Epithelial cell of proximal tubule (primary cell): ENCODE measurements around the gene ZNF672. TPM values are rescaled to one million over a fixed set of nuclear protein-coding genes. Genes with fewer than 3 reads are reported as not detected.

Experiments used
- DNase-seq: peaks from one replicate; pipeline ENCODE4 v3.0.0-alpha.2; 2011; ENCODE audit warnings: low read depth
- H3K4me3 ChIP-seq: 2 replicates; pipeline ENCODE4 v1.5.1; 2011; ENCODE audit warnings: low read depth, mild to moderate bottlenecking, low read length
- total RNA-seq: library from RNA; depleted of rRNA; stranded (reverse); fragments of >200 nt; gene quantifications from 2 replicates; pipeline ENCODE4 v1.2.3, GENCODE V29; 2015
- TF ChIP-seq, protein P1 (sequence below): conservative IDR thresholded peaks from 2 replicates; pipeline ENCODE4 v1.5.1; 2012; ENCODE audit warnings: low read depth, mild to moderate bottlenecking, low read length

The ZNF672 gene
- total RNA-seq, 1 donor from 2014 or later = 32.6 TPM

DNA sequence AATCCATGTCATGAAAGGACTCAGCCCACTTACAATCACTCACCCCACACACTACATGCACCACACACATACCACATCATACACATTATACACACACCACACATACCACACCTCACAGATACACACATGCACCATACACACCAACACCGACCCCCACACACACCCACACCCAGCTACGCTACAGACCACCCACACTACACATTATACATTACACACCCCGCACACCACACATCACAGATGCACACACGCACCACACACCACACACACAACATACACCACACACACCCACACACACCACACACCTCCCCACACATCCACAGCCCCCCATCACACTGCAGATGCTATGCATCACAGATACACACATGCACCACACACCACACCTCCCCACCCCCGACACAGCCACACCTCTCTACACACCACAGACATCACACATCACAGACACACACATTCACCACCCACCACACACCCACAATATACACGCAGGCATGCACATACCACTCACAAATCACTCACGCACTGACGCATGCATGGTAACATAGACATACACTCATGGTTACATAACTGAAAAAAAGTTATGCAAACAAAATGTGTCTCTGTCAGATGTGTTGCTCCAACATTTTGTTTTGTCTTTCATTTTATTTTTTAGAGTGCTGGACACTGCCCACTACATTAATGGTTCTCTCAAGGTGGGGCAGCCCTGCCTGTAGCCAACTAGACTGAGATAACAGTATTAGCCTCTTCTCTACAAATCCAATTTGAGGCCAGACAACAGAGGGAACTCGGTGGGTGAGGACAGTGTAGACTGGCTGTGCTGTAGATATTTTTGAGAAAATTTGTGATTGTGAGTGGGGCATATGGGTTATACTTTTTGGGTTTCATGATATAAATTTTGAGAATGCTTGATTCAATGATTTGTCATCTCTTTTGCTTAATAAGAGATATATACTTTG, 52.8 kb downstream of the ZNF672 start:
- TF ChIP-seq, protein P1, sequence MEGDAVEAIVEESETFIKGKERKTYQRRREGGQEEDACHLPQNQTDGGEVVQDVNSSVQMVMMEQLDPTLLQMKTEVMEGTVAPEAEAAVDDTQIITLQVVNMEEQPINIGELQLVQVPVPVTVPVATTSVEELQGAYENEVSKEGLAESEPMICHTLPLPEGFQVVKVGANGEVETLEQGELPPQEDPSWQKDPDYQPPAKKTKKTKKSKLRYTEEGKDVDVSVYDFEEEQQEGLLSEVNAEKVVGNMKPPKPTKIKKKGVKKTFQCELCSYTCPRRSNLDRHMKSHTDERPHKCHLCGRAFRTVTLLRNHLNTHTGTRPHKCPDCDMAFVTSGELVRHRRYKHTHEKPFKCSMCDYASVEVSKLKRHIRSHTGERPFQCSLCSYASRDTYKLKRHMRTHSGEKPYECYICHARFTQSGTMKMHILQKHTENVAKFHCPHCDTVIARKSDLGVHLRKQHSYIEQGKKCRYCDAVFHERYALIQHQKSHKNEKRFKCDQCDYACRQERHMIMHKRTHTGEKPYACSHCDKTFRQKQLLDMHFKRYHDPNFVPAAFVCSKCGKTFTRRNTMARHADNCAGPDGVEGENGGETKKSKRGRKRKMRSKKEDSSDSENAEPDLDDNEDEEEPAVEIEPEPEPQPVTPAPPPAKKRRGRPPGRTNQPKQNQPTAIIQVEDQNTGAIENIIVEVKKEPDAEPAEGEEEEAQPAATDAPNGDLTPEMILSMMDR = no peak
- DNase-seq = no peak
- no peak overlapping the region for H3K4me3 ChIP-seq

DNA sequence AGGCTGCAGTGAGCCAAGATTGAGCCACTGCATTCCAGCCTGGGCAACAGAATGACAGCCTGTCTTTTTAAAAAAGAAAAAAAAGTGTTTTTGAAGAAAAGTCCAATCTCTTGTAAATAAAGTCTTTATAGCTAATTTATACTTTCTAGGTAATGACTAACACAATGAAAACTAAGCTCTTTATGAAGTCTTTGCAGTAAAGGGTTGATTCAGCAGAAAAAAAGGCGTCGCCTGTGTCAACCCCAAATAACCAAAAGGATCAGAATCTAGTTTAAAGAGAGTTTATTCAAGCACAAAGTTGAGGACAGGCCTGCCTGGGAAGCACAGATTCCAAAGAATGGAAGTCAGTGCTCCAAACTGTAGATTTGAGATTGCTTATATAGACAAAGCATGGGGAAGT, 53.7 kb downstream of the ZNF672 start:
- no peak for DNase-seq
- H3K4me3 ChIP-seq = no peak overlapping the region
- TF ChIP-seq, protein P1 = no peak

DNA sequence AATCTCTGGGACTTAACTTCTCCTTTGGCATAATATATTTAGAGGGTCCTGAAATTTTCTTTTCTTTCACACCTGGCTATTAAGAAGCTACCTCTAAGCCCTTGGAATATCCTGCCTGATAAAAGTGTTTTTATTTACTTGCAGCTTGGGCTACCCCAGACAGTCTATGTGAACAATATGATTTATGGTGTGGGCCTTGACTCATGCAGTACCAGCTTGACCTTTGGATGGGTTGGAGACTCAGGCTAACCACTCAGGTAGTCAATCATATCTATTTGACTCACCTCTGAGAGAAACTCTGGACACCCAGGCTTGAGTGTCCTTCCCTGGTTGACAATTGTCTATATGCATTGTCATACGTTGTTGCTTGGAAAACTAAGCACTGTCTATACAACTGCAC, 54.6 kb downstream of the ZNF672 start:
- TF ChIP-seq, protein P1 = no peak
- no peak for DNase-seq
- H3K4me3 ChIP-seq = no peak overlapping the region

DNA sequence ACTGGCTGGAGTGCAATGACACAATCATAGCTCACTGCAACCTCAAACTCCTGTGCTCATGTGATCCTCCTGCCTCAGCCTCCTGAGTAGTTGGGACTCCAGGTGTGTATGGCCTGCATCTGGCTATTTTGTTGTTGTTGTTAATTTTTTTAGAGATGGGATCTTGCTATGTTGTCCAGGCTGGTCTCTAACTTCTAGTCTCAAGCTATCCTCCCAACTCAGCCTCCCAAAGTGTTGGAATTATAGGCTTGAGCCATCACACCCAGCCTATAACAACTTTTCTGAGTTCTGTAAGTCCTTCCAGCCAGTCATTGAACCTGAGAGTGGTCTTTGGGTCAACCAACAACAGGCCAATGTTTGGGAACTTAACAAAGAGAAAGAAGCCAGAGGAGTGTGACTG, 56.8 kb downstream of the ZNF672 start:
- TF ChIP-seq, protein P1 = no peak
- DNase-seq = no peak
- no peak overlapping the region for H3K4me3 ChIP-seq

DNA sequence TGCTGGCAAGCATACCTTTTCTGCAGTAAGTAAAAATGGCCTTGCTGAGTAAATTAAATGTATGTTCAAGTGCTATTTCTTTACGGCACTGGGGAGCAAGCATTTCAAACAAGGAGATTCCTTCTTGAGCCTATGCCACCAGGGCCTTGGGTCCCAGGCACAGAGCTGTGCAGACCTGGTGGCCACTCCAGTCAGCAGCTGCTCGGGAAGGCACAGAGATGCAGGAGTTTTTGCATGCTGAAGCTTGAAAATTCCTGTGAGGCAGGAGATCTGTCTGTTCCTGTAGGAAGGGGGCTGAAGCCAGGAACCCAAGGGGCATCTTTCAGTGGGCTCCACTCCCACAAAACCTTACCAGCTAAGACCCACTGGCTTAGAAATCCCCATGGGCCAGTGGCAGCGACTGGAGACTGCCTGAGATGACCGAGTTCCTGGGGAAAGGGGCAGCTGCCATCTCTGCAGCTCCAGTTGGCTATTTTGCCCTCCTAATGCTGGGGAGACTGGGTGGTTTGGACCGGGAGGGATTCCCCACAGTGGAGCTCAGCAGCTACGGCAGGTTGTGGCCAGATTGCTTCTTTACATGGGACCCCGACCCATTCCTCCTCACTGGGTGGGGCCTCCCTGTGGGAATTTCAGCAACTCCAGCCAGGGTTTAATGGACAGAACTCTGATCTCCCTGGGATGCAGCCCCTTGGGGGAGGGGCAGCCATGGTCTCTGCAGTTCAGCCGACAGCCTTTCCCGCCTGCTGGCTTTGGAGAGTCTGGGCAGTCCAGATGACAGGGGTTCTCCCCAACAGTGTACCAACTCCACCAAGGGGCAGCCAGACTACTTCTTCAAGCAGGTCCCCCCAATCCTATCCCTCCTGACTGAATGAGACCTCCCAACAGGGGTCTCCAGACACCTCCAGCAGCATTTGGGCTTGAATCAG, 59.7 kb downstream of the ZNF672 start:
- DNase-seq = no peak
- H3K4me3 ChIP-seq = no peak overlapping the region
- TF ChIP-seq, protein P1 = no peak

Other genes starting within 250 kb of the ZNF672 start
- not detected in 2 replicates for gene OR2T10, start 240.5 kb upstream of the ZNF672 start, total RNA-seq
- gene OR2T11, start 203.1 kb upstream of the ZNF672 start, total RNA-seq = not detected in 2 replicates
- not detected in 2 replicates for gene OR2T35, start 192.9 kb upstream of the ZNF672 start, total RNA-seq
- gene OR2T27, start 182.7 kb upstream of the ZNF672 start, total RNA-seq = not detected in 2 replicates
- gene OR14I1, start 135.5 kb upstream of the ZNF672 start, total RNA-seq = not detected in 2 replicates
- gene LYPD8, start 82.5 kb upstream of the ZNF672 start, total RNA-seq = not detected in 2 replicates
- gene SH3BP5L, start 12.3 kb upstream of the ZNF672 start, total RNA-seq = 23.5 and 25.6 TPM in 2 replicates
- gene ZNF692, start 20.9 kb downstream of the ZNF672 start, total RNA-seq = 24.0 and 35.7 TPM in 2 replicates
- 2.3 and 2.7 TPM in 2 replicates for gene PGBD2, start 68.0 kb downstream of the ZNF672 start, total RNA-seq